ENCODE results near the gene CCDC167.

- TF ChIP-seq, protein P1, sequence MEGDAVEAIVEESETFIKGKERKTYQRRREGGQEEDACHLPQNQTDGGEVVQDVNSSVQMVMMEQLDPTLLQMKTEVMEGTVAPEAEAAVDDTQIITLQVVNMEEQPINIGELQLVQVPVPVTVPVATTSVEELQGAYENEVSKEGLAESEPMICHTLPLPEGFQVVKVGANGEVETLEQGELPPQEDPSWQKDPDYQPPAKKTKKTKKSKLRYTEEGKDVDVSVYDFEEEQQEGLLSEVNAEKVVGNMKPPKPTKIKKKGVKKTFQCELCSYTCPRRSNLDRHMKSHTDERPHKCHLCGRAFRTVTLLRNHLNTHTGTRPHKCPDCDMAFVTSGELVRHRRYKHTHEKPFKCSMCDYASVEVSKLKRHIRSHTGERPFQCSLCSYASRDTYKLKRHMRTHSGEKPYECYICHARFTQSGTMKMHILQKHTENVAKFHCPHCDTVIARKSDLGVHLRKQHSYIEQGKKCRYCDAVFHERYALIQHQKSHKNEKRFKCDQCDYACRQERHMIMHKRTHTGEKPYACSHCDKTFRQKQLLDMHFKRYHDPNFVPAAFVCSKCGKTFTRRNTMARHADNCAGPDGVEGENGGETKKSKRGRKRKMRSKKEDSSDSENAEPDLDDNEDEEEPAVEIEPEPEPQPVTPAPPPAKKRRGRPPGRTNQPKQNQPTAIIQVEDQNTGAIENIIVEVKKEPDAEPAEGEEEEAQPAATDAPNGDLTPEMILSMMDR (IDR thresholded peaks at IDR 0.05), result no peak
- no peak for TF ChIP-seq POLR2A (IDR thresholded peaks at IDR 0.05)
Measured at GRCh38 chr6:37501632-37502491, 2.2 kb upstream of the CCDC167 start.
